D341Med (cell line): ENCODE data around the gene ACACB.

Experiments
- DNase-seq: peaks from one replicate; pipeline ENCODE4 v3.0.0; 2012; ENCODE audit warnings: low spot score

ACACB gene

DNA sequence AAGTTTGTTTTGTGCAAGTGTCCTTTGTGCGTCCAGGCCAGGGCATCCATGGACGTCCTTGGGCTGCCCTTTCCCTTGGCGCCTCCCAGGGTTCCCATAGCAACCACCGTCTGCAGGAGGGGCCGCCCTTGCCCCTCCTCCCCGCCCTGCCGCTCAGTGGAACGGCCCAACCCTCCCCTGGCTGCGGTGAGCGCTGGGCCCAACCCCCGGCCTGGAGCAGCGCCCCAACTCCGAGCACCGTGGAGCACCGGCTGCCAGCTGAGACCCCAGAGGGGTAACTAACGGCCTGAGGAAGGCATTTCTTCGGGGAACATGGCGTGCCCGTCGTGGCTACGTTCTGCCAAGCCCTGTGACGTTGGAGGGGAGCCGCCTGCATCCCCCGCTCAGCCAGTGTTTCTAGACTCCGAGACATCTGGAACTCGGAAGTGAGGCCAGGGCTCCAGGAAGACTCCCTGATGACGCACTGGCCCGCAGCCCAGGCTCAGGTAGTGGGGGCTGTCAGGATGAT, 5.3 kb upstream of the ACACB start:
- DNase-seq, result no peak

GRCh38 chr12:109112720-109113465, 3.5 kb upstream of the ACACB start:
- no peak for DNase-seq

GRCh38 chr12:109113661-109114321, 2.6 kb upstream of the ACACB start:
- DNase-seq, result no peak

DNA sequence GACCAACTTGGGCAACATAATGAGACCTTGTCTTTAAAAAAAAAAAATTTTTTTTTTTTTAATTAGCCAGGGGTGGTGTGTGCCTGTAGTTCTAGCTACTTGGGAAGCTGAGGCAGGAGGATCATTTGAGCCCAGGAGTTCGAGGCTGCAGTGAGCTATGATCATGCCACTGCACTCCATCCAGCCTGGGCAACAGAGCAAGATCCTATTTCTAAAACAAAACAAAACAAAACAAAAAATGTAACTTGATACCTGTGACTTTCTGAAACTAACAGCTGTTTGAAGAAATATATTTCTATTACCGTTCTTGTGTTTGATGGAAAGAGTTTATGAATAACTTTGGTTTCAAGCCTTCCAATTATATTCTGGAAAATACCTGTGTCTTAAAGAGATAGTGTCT, 1.7 kb upstream of the ACACB start:
- no peak for DNase-seq

DNA sequence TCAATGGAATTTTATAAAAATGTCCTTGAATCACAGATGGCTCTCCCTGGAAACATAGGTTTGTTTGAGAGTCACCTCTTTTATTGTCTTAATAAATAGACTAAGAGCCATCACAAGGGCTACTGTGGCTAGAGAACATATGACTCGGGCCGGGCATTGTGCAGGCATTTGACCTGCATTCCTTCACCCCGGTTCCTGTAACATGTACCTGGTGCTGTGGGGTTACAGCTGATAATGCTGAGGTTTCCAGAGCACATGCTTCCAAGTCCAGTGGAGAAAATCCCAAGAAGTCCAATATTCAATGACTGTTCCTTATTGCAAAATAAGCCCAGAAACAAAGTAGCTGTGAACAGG, 1.0 kb upstream of the ACACB start:
- no peak for DNase-seq

DNA sequence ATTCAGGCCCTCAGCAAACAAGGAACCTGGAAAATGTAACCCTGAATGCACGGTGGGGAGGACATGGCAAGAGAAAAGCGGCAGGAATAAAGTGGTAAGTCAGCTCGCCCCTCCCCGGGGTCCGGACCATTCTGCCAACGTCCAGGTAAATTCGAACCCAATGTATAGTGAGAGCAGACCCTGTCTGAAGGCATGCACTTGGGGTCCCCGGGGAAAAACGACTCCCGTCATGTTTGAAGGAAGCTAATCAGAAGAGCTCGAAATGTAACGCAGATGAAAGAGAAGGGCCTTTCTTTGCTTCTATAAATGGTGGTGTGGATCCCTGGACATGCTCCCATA, 193 bp downstream of the ACACB start:
- no peak for DNase-seq

DNA sequence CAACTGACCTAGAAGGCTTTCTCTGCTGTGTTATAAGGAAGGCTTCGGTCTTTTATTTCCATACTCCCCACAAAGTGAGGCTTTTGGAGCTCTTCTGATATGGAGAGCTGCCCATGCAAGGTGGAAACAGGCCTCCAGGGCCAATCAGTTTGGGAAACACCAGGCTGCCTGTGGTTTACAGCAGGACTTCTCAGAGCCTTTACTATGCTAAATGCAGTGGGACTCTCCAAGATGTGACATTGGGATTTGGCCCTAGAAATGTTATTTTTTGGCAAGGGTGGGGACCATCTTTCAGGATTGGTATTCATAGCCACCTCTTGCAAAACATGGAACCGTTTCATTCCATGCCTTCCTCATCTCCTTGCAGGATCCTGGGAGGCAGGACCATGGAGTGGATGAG, 3.7 kb downstream of the ACACB start:
- DNase-seq, result no peak

- no peak for DNase-seq
These were observed 4.2 kb downstream of the ACACB start for GRCh38 chr12:109120557-109120956.

DNA sequence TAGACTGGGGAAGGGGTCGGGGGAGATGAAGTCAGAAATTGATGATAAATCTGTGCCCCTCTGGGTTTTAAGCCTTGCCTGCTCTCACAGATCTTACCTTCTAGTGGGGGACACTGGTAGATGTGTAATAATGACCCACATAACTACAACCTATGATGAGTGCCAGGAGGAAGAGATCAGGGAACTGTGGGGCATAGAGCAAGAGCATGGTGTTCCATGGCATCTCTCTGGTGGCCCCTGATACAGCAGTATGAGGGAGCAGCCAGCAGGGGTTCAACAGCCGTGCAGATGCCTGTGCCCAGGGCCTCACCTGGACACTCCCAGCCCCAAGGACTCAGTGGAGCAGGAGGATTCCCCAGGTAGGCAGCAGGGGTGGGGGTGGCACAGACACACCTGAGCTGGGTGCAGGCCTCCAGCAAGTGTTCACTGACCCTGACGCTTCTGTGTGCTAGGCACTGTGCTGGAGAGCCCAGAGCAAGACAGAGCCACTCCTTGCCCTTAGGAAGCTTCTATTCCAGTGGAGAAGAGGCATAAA, 5.0 kb downstream of the ACACB start:
- DNase-seq, result no peak

DNA sequence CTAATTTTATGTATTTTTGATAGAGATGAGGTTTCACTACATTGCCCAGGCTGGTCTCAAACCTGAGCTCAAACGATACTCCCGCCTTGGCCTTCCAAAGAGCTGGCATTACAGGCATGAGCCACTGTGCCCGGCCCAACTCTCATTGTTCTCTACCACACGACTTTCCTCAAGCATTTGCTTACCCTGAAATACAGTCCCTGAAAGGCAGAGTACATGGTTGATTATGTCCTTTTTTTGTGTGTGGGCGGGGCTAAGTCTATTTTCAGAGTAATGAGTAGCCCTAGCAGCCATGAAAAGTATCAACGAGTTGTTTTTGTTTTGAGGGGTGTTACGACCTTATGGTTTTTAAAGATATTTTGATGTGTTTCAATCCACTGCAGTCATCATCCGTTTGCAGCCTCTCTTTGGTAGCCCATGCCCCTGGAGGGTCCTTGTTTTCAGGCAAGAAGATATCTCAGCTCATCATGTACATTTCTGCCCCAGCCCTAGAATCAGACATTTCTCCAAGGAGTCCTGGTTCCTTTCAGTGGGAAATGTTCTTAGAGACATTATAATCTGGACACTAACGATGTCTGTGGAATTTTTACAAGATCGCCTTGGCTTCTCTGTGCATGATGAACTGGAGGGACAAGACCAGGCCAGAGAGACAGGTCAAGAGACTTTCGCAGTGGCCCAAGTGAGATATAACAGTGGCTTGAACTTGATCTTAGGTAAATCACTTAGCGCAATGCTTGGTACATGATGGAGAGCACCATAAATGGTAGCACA, 8.7 kb downstream of the ACACB start:
- no peak for DNase-seq

GRCh38 chr12:109125791-109126190, 9.4 kb downstream of the ACACB start:
- no peak for DNase-seq

- no peak for DNase-seq
These were observed 10.4 kb downstream of the ACACB start for GRCh38 chr12:109126784-109127183.

GRCh38 chr12:109127533-109128242, 11.3 kb downstream of the ACACB start:
- DNase-seq, result no peak

DNA sequence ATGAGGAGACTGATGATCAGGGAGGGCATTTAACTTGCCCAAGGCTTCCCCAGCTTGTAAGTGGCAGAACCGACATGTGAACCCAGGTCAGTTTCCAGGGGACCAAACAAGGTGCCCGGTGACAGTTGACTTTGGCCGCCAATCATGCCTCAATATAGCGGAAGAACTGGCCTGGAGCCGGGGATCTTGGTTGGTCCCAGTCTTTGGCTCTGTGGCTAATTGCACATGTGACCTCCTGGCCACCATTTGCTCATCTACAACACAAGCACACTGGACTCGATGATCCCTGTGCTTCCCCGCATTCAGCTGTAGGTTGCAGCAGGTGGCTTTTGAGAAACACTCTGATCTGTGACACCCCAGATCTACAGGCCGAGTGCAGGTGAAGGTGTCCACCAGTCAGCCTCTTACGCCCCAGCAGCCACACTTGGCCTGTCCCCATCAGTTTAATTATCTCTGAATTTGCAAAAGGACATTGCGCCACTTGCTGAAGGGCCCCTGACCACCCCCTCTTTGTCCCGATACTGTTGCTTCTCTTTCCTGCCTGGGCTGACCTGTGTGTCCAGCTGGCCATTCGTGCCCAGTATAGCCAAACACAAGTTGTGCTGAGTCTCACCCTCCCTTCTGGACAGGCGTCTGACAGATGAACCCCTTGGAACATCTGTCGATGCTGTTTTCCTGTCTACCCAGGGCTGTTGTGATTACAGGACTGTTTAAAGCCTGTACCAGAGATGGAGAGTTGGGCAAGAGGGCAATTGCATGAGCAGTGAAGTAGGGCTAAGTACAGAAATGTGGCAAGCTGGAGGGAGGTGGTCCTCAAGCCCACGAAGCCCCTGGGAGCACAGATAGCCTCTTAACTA, 14.1 kb downstream of the ACACB start:
- no peak for DNase-seq

DNA sequence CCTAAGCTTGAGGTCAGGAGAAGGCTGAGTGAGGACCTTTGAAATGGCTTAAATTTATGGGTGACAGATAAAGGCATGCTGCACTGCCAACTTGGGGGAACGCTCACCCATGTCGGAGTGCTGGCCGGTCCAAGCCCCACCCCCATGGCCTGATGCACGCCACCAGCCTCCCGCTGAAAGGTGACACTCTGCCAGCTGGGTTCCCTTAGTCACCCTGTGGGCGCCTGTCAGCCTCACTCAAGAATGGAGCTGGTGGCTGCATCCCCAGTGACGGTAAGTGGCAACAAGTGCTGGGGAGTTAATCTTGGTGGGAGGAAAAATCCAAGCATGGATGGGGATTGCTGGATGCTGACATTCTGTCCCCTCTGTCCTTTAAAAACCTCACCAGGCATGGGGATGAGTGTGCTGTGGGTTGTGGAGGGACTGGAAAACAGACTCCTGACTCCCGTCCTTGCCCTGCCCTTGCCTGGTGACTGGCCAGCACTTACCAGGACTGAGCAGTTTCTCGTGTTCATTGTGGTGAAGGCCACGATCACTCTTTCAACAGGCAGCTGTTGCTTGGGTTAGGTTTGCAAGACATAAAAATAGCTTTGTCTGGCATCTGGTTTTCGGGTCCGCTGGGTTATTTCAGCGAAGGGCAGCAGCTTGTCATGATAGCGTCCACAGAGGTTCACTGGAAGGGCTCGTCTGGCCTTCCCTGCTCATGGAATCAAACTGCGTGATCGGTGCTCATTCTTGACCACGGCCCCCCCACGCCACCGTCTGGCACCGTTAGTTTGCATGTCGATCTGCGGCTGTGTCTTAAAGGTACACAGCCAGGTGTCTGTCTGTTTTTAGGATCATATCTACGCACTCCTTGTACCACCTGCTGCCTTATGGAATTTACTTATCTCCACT, 15.0 kb downstream of the ACACB start:
- no peak for DNase-seq

GRCh38 chr12:109134186-109134917, 18.0 kb downstream of the ACACB start:
- DNase-seq, result no peak

DNA sequence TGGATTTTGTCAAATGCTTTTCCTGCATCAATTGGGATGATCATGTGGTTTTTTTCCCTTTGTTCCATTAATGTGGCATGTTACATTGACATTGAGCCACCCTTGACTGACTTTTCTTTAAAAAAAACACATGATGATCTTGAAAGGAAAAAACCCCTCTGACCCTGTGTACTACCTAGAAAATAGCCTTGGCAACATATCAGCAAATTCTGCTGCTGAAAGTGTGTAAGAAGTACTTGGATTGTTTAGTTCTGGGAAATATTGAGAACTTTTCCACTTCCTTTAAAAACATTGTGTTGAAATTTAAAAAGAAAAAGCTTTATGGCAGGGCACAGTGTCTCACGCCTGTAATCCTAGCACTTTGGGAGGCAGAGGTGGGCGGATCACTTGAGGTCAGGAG, 20.7 kb downstream of the ACACB start:
- no peak for DNase-seq

- DNase-seq, result no peak
These were observed 23.0 kb downstream of the ACACB start for GRCh38 chr12:109139360-109139759.

GRCh38 chr12:109139791-109140190, 23.4 kb downstream of the ACACB start:
- no peak for DNase-seq

GRCh38 chr12:109140560-109140959, 24.2 kb downstream of the ACACB start:
- DNase-seq, result no peak
